ENCODE data around the gene TRANK1.
"Not testable (repeated sequence)": the region's sequence is repeated elsewhere in the genome, so short reads cannot be mapped to it uniquely, and the experiment has no call there.

TRANK1 gene

GRCh38 chr3:36944641-36945270 is at the start of gene TRANK1:
Gene TRANK1, minus strand, starts transcription at chr3:36945054. Its CDS starts 245 bp downstream, at chr3:36944809.
- DNase-seq (ENCODE audit: low read depth in 2 of 2) = no peak

DNA sequence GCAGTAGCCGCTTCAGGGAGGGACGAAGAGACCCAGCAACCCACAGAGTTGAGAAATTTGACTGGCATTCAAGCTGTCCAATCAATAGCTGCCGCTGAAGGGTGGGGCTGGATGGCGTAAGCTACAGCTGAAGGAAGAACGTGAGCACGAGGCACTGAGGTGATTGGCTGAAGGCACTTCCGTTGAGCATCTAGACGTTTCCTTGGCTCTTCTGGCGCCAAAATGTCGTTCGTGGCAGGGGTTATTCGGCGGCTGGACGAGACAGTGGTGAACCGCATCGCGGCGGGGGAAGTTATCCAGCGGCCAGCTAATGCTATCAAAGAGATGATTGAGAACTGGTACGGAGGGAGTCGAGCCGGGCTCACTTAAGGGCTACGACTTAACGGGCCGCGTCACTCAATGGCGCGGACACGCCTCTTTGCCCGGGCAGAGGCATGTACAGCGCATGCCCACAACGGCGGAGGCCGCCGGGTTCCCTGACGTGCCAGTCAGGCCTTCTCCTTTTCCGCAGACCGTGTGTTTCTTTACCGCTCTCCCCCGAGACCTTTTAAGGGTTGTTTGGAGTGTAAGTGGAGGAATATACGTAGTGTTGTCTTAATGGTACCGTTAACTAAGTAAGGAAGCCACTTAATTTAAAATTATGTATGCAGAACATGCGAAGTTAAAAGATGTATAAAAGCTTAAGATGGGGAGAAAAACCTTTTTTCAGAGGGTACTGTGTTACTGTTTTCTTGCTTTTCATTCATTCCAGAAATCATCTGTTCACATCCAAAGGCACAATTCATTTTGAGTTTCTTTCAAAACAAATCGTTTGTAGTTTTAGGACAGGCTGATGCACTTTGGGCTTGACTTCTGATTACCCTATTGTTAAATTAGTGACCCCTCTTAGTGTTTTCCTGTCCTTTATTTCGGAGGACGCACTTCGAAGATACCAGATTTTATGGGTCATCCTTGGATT is 48.8 kb upstream of the TRANK1 start, which contains the start of gene MLH1:
Gene MLH1, plus strand, starts transcription at position 193 of the 958 bp plus-strand sequence. Its CDS starts 30 bp downstream, at position 223.
- peak; percentile 100 for DNase-seq (ENCODE audit: low read depth in 2 of 2)

- no peak for DNase-seq (ENCODE audit: low read depth in 2 of 2)
Observed at GRCh38 chr3:36992806-36993325, 48.0 kb upstream of the TRANK1 start, which contains the start of gene EPM2AIP1. Gene EPM2AIP1, minus strand, starts transcription at chr3:36993131. Its CDS starts 54 bp downstream, at chr3:36993077.

- peak in 1 of 2 experiments; percentile 13 for DNase-seq (ENCODE audit: low read depth in 2 of 2)
Observed at GRCh38 chr3:36991923-36992805, 47.3 kb upstream of the TRANK1 start.

DNA sequence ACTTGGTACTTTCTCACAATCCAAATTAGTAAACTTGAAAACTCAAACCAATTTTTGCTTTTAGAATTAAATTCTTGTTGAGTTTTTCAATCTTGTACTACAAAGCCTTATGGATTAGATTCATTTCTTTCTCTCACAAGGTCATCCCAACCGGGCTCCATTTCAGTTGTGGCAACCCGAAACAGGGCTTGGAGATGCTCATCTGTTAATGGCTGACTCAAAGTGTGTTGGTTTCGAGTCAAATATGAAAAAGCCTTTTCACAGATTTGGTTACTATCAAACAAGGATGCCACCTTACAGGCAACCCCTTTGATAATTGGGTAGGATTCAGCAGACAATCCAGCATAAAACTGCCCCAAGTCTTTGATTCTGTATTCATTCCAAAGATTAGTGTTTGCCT is 46.3 kb upstream of the TRANK1 start:
- no peak for DNase-seq (ENCODE audit: low read depth in 2 of 2)

DNA sequence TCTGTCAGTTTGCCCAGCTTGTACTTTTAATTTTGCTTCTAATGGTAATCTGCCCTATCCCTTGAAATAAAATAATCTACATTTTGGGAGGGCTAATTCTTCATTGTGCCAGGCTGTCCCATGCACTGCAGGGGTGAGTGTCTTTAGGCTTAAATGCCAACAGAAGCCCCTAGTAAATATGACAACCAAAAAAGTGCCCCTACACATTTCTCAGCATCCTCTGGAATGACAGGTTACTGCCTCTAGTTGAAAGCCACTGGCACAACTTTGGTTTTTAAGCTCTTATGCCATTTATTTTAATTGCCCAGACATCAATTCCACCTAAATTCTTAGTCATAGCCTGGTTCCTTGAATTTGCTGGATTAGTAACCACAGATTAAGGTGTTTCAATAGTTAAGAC is 44.7 kb upstream of the TRANK1 start:
- no peak for DNase-seq (ENCODE audit: low read depth in 2 of 2)

DNA sequence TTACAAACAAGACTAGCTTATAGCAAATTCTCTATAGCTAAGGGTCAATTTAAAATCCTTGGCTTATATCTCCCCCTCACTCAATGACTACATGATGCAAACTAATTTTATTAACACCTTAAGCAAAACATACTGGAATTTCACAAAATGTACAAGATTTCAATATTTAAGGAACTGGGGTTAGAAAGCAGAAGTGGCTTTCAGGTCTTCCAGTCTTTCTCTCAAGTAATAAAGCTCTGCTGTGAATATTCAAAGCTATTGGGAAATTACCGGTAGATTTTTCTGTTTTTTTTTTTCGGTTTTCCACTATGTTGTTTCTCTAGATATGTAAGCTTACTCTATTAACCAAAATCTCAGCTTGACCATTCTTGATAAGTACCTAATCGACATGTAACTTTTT is 44.2 kb upstream of the TRANK1 start:
- no peak for DNase-seq (ENCODE audit: low read depth in 2 of 2)

DNA sequence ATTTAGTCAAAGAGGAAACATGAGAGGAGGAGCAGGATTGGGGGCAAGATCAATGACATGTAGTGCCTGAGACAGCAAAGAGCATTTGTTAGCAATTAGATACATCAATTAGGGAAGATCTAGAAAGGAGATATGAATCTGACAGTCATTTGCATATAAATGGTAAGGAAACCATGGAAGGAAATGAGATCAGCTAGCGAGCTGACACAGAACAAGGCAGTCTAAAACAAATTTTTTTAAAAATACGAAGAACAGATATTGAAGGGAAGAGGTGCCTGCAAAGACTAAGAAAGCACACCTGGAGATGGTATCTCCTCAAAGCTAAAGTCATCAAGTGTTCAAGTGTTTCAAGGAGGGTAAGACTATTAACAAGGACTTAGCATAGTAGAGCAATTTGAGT is 43.5 kb upstream of the TRANK1 start:
- DNase-seq (ENCODE audit: low read depth in 2 of 2) = no peak

DNA sequence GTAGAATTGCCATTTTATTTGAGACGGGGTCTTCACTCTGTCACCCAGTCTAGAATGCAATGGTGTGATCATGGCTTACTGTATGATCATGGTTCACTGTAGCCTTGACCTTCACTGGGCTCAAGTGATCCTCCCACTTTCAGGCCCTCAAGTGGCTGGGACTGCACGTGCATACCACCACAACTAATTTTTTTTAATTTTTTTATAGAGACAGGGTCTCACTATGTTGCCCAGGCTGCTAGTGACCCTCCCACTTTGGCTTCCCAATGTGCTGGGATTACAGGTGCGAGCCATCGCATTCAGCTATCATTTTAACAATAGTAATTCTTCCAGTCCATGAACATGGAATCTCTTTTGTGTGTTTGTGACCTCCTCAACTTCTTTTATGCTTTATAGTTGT is 36.2 kb upstream of the TRANK1 start:
- no peak for DNase-seq (ENCODE audit: low read depth in 2 of 2)

DNA sequence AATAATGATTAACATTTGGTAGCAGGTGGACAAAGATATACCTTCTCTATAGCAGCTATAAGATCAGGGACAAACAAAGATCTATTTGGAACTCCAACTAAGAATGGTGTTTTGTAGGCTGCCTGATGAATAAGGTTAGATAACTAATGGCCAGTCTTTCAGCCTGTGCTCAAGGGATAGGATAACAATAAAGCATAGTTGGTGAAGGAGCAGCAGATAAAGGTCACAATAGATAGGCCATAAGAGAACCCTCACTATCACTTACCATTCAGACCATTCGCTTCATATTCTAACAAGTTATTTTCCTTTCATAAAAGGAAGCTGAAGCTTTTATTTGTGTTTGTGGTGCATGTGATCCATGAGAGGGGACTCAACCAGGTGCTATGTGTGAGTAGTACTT is 28.3 kb upstream of the TRANK1 start:
- DNase-seq (ENCODE audit: low read depth in 2 of 2) = no peak

DNA sequence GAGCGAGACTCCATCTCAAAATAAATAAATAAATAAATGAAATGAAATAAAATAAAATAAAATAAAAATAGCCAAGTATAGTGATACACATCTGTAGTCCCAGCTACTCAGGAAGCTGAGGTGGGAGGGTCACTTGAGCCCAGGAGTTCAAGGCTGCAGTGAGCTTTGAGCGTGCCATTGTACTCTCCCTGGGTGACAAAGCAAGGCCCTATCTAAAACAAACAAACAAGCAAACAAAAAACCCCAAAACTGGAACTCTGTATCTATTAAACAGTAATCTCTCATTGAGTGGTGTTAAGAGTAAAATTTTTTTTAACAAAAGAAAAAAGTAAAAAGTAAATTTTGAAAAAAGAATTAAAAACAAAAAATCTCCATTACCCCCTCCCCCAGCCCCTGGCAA is 27.3 kb upstream of the TRANK1 start:
- DNase-seq (ENCODE audit: low read depth in 2 of 2) = no peak

DNA sequence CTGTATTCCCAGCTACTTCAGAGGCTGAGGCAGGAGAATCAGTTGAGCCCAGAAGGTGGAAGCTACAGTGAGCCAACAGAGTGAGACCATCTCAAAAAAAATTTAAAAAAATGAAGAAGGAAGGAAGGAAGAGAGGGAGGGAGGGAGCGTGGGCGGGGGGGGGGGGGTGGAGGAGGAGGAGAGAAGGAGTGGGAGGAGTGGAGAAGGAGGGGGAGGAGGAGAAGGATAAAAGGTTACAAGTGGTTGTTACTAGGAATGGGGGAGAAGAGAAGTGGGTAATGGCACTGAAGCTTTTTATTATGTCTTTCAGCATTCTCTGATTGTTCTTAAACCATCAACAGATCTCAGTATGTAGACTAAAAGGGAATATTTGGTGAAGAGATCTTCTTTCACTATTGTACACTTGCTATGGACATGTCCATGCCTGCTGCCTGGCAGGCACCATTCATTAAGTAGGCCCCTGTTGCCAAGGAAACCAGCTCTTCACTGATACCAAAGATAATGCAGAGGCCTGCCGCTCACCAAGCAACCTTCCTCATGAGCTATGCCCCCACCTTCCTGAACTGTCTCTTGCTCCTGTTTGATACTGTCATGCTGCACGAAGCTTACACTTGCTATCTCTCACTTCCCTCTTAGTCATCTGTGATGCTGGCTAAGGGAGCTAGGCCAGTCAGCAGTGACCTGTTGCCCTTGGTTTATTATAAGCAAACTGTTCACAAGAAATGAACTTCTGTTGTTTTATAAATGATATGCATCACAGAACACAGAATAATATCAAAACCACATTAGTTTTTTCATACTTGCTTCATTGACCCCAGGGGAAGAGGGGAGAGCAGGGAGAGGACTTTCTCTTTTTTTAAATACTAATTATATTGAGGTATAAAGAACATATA is 24.9 kb upstream of the TRANK1 start:
- DNase-seq (ENCODE audit: low read depth in 2 of 2) = no peak

- no peak for DNase-seq (ENCODE audit: low read depth in 2 of 2)
Observed at GRCh38 chr3:36969085-36969484, 24.2 kb upstream of the TRANK1 start.

GRCh38 chr3:36965440-36965839 is 20.6 kb upstream of the TRANK1 start:
- DNase-seq (ENCODE audit: low read depth in 2 of 2) = no peak

- no peak for DNase-seq (ENCODE audit: low read depth in 2 of 2)
Observed at GRCh38 chr3:36964817-36965216, 20.0 kb upstream of the TRANK1 start.

- DNase-seq (ENCODE audit: low read depth in 2 of 2) = no peak
Observed at GRCh38 chr3:36964331-36964730, 19.5 kb upstream of the TRANK1 start.

DNA sequence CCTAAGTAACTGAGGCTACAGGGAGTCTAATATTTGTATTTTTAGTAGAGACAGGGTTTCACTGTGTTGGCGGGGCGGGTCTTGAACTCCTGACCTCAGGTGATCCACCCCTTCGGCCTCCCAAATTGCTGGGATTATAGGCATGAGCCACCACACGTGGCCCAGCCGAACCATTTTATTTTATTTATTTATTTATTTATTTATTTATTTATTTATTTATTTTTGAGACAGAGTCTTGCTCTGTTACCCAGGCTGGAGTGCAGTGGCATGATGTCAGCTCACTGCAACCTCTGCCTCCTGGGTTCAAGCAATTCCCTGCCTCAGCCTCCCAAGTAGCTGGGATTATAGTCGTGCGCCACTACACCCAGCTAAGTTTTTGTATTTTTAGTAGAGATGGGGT is 18.2 kb upstream of the TRANK1 start:
- not testable (repeated sequence) for DNase-seq (ENCODE audit: low read depth in 2 of 2)

DNA sequence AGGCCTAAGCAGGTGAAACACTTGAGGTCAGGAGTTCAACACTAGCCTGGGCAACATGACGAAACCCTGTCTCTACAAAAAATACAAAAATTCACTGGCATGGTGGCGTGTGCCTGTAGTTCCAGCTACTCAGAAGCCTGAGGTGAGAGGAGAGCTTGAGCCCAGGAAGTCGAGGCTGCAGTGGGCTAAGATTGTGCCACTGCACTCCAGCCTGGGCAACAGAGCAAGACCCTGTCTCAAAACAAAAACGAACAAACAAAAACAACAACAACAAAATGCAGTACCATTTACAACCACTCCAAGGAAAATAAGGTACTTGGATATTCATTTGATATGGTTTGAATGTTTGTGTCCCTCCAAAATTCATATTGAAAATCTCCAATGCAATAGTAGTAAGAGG is 15.6 kb upstream of the TRANK1 start:
- no peak for DNase-seq (ENCODE audit: low read depth in 2 of 2)

- DNase-seq (ENCODE audit: low read depth in 2 of 2) = no peak
Observed at GRCh38 chr3:36959821-36960220, 15.0 kb upstream of the TRANK1 start.

GRCh38 chr3:36957862-36958686 is 13.2 kb upstream of the TRANK1 start:
- DNase-seq (ENCODE audit: low read depth in 2 of 2) = peak in 1 of 2 experiments; percentile 25
